ENCODE results near the gene OMA1. TPM values are rescaled to one million over a fixed set of nuclear protein-coding genes. Genes with fewer than 3 reads are reported as not detected.
A peak's percentile ranks its signal among the peaks of the same experiment; 100 is the strongest.

OMA1 gene
- total RNA-seq, result 10 to 100 TPM; 17.9 to 31.5 (median 27.8) TPM

DNA sequence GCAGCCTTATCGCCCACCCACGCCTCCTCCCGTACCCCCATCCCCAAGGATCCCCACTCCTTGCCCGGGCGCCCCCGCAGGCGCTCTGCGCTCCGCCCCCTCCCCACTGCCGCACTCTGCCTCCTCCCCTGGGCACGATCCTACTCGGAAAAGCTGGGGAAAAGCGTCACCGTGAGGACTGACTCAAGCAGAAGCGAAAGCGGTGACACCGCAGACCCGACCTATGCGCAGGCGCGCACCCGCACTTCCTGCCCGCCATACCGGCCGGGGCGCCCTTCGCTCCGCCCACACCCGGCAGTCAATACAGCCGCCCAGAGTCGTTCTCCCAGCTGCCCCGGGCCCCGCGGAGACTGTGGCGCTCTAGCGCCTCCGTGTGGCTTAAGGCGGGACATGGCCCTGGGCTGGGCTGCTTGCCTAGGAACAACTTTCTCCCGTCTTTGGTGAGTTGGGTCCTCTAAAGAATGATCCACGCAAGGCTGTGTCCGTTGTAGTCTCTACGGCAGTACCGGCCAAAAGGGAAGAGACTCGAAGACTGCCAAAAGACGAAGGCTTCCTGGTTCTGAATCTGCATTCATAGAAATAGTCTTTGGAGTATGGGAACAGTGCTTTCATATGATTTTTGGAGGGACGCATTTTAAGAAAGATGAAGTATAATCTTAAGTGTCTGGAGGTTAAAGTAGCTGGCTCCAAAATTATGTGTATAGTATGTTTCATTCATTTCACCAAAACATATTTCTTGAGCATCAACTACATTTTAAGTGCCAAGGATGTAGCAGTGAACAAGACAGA lies at the start of gene OMA1:
OMA1 (minus strand) TSS at position 207 of the 789 bp plus-strand sequence. CDS start 7,432 bp downstream, outside the sequence.
- Histone ChIP-seq H3K27me3 (no peaks in the 10 kb centered on the region), H3K4me1 (peaks cover 20% of the 10 kb centered on the region), H3K4me3 (peak within 1 kb of the TSS; percentile 85), H3K9me3 (no peaks in the 10 kb centered on the region), H3K27ac (peak within 1 kb of the TSS; percentile 100), H3K36me3 (no peaks in the 10 kb centered on the region)
- TF ChIP-seq EP300 (IDR thresholded peaks at IDR 0.05), result no peak
- peak in 2 of 3 donors; percentile 69 to 90 for TF ChIP-seq POLR2AphosphoS5 (IDR thresholded peaks at IDR 0.05)
- TF ChIP-seq, protein P1, sequence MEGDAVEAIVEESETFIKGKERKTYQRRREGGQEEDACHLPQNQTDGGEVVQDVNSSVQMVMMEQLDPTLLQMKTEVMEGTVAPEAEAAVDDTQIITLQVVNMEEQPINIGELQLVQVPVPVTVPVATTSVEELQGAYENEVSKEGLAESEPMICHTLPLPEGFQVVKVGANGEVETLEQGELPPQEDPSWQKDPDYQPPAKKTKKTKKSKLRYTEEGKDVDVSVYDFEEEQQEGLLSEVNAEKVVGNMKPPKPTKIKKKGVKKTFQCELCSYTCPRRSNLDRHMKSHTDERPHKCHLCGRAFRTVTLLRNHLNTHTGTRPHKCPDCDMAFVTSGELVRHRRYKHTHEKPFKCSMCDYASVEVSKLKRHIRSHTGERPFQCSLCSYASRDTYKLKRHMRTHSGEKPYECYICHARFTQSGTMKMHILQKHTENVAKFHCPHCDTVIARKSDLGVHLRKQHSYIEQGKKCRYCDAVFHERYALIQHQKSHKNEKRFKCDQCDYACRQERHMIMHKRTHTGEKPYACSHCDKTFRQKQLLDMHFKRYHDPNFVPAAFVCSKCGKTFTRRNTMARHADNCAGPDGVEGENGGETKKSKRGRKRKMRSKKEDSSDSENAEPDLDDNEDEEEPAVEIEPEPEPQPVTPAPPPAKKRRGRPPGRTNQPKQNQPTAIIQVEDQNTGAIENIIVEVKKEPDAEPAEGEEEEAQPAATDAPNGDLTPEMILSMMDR (IDR thresholded peaks at IDR 0.05), result peak; percentile 96 to 97
- peak; percentile 62 to 69 for TF ChIP-seq POLR2A (IDR thresholded peaks at IDR 0.05)
- peak; percentile 98 for DNase-seq (ENCODE audit: low spot score in 2 of 2)
- WGBS, result 3% methylated on average over 9 of the region's 46 CpGs

DNA sequence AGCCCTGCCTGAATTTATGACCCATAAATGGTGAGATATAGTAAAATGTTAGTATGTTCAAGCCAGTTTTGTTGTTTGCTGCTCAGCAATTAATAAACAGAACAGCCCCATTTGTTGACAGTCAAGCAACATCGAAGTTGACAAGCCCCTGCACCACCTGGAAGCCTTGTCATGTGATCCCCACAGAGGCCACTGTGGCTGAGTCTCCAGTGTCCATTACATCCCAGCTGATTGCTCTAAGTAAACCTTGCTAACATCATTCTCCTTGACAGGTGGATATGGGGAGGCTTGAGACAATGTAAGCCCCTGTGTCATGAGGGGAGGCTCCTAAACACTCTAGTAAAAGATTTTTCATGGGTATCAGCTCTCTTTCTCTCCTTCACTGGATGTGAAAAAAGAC lies 48.0 kb upstream of the OMA1 start:
- H3K27me3 ChIP-seq, result no peaks in the 10 kb centered on the region
- H3K27ac ChIP-seq, result no peak overlapping the region
- H3K4me3 ChIP-seq, result no peak overlapping the region
- peaks cover 37% of the 10 kb centered on the region for H3K4me1 ChIP-seq
- WGBS, result 90% methylated on average over 1 of the region's 1 CpG
- no peak for DNase-seq (ENCODE audit: low spot score in 2 of 2)
- no peaks in the 10 kb centered on the region for H3K36me3 ChIP-seq
- no peaks in the 10 kb centered on the region for H3K9me3 ChIP-seq
- no peak for TF ChIP-seq EP300 (IDR thresholded peaks at IDR 0.05)
- TF ChIP-seq, protein P1 (IDR thresholded peaks at IDR 0.05), result no peak
- no peak for TF ChIP-seq POLR2AphosphoS5 (IDR thresholded peaks at IDR 0.05)
- TF ChIP-seq POLR2A (IDR thresholded peaks at IDR 0.05), result no peak

DNA sequence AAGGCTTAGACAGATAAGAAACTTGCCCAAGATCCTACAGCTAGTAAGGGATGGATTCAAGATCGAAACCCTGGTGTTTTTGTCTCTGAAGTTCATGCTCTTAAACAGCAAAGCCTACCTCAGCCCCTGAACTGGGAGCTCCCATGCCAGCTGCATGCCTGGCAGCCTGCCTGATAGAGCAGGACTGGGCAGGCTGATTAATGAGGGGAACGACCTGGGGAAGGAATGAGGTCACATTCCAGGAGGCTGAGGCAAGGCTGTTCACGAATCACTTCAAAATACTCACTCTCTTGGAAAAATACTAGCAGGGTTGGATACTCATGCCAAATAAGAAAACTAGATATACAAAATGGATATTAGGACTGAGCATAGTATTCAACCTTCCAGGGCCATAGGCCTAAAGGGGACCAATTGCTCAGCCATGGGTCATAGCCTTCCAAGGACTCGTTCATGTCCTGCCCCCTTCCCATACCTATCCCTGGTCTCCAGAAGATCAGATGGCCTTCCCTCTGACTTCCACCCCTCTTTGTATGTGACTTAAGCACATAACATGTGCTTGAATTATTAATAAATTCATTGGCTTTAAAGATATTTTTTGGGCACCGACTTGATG lies 46.1 kb upstream of the OMA1 start:
- peak overlapping the region; percentile 27 for H3K27ac ChIP-seq
- DNase-seq (ENCODE audit: low spot score in 2 of 2), result no peak
- no peak for TF ChIP-seq EP300 (IDR thresholded peaks at IDR 0.05)
- TF ChIP-seq, protein P1 (IDR thresholded peaks at IDR 0.05), result no peak
- TF ChIP-seq POLR2A (IDR thresholded peaks at IDR 0.05), result no peak
- no peak for TF ChIP-seq POLR2AphosphoS5 (IDR thresholded peaks at IDR 0.05)
- H3K4me1 ChIP-seq, result peaks cover 41% of the 10 kb centered on the region
- no peaks in the 10 kb centered on the region for H3K9me3 ChIP-seq
- no peak overlapping the region for H3K4me3 ChIP-seq
- H3K27me3 ChIP-seq, result no peaks in the 10 kb centered on the region
- H3K36me3 ChIP-seq, result no peaks in the 10 kb centered on the region
- 32% methylated on average over 5 of the region's 5 CpGs for WGBS

DNA sequence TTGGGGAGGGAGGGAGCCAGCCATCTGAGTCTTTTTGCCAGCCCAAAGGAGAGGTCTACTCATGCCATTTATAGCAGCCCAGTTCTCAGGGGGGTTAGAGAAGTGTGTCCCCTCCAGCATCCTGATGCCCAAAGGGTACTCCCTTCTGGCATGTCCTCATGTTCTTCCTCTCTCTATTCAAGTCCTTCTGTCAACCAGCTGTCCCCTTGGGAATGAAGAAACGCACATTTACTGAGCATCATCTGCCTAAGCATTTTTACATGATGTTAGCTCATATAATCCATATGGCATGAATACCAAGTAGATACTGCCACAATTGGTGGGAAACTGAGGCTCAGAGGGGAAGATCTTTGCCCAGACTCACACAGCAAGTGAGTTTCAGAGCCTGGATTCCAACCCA lies 45.3 kb upstream of the OMA1 start:
- no peak for DNase-seq (ENCODE audit: low spot score in 2 of 2)
- Histone ChIP-seq H3K36me3 (no peaks in the 10 kb centered on the region), H3K27ac (no peak overlapping the region), H3K4me1 (peaks cover 33% of the 10 kb centered on the region), H3K27me3 (no peaks in the 10 kb centered on the region), H3K4me3 (no peak overlapping the region), H3K9me3 (no peaks in the 10 kb centered on the region)
- TF ChIP-seq, protein P1 (IDR thresholded peaks at IDR 0.05), result no peak
- TF ChIP-seq EP300 (IDR thresholded peaks at IDR 0.05) (no peak), POLR2AphosphoS5 (IDR thresholded peaks at IDR 0.05) (no peak), POLR2A (IDR thresholded peaks at IDR 0.05) (no peak)
- WGBS, result 48% methylated on average over 1 of the region's 1 CpG

DNA sequence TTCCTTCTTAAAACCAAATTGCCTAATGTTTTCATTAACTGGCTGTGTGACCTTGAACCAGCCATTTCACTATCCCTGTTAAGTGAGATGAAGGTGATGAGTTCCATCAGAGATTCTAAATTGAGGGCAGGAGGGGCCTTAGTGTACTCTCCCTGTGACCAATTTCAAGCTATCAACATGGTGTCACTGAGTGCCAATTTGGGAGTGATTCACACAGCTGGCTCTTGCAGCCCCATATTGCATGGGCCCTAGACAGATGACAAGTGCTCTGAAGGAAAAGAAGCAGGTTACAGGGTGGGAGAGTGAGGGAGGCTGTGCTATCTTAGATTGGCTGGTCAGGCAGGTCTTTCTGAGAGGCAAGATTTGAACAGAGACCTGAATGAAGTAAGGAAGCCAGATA lies 43.5 kb upstream of the OMA1 start:
- peaks cover 35% of the 10 kb centered on the region for H3K4me1 ChIP-seq
- no peak overlapping the region for H3K27ac ChIP-seq
- no peak for DNase-seq (ENCODE audit: low spot score in 2 of 2)

More for the DNA sequence above, 43.5 kb upstream of the OMA1 start:
- Histone ChIP-seq H3K4me3 (no peak overlapping the region), H3K36me3 (no peaks in the 10 kb centered on the region), H3K9me3 (no peaks in the 10 kb centered on the region), H3K27me3 (no peaks in the 10 kb centered on the region)
- no peak for TF ChIP-seq POLR2A (IDR thresholded peaks at IDR 0.05)
- TF ChIP-seq, protein P1 (IDR thresholded peaks at IDR 0.05), result no peak
- no peak for TF ChIP-seq EP300 (IDR thresholded peaks at IDR 0.05)
- no peak for TF ChIP-seq POLR2AphosphoS5 (IDR thresholded peaks at IDR 0.05)
